B cell (primary cell): ENCODE measurements around the gene RPS29.

Experiments used
- EZH2 ChIP-seq: IDR thresholded peaks from 2 replicates; pipeline ENCODE4 v1.6.1; 2012; ENCODE audit warnings: borderline replicate concordance, low read depth, mild to moderate bottlenecking, moderate library complexity, low read length; ENCODE audit not compliant: insufficient read depth, poor library complexity, severe bottlenecking
- TF ChIP-seq, protein P1 (sequence below): fragments of 200-600 bp; IDR thresholded peaks from one replicate; pipeline ENCODE4 v1.8.0; 2022; ENCODE audit warnings: antibody characterized with exemption, mild to moderate bottlenecking

DNA sequence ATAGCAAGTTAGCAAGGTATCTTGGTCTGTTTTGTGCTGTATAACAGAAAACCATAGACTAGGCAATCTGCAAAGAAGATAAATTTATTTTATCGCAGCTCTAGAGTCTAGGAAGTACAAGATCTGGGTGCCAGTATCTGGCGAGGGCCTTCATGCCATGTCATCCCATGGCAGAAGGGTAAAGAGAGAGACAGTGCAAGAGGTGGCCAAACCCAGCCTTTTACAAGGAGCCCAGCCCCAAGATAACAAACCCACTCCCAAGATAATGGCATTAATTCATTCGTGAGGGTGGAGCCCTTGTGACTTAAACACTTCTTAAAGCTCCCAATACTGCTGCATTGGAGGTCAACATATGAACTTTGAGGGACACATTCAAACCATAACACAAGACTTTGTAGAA is 16.9 kb downstream of the RPS29 start:
- TF ChIP-seq, protein P1, sequence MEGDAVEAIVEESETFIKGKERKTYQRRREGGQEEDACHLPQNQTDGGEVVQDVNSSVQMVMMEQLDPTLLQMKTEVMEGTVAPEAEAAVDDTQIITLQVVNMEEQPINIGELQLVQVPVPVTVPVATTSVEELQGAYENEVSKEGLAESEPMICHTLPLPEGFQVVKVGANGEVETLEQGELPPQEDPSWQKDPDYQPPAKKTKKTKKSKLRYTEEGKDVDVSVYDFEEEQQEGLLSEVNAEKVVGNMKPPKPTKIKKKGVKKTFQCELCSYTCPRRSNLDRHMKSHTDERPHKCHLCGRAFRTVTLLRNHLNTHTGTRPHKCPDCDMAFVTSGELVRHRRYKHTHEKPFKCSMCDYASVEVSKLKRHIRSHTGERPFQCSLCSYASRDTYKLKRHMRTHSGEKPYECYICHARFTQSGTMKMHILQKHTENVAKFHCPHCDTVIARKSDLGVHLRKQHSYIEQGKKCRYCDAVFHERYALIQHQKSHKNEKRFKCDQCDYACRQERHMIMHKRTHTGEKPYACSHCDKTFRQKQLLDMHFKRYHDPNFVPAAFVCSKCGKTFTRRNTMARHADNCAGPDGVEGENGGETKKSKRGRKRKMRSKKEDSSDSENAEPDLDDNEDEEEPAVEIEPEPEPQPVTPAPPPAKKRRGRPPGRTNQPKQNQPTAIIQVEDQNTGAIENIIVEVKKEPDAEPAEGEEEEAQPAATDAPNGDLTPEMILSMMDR, result no peak
- no peak for TF ChIP-seq EZH2
